Measurements from ENCODE around the gene NRDC. TPM values are rescaled to one million over a fixed set of nuclear protein-coding genes. Genes with fewer than 3 reads are reported as not detected.

The NRDC gene, protein sequence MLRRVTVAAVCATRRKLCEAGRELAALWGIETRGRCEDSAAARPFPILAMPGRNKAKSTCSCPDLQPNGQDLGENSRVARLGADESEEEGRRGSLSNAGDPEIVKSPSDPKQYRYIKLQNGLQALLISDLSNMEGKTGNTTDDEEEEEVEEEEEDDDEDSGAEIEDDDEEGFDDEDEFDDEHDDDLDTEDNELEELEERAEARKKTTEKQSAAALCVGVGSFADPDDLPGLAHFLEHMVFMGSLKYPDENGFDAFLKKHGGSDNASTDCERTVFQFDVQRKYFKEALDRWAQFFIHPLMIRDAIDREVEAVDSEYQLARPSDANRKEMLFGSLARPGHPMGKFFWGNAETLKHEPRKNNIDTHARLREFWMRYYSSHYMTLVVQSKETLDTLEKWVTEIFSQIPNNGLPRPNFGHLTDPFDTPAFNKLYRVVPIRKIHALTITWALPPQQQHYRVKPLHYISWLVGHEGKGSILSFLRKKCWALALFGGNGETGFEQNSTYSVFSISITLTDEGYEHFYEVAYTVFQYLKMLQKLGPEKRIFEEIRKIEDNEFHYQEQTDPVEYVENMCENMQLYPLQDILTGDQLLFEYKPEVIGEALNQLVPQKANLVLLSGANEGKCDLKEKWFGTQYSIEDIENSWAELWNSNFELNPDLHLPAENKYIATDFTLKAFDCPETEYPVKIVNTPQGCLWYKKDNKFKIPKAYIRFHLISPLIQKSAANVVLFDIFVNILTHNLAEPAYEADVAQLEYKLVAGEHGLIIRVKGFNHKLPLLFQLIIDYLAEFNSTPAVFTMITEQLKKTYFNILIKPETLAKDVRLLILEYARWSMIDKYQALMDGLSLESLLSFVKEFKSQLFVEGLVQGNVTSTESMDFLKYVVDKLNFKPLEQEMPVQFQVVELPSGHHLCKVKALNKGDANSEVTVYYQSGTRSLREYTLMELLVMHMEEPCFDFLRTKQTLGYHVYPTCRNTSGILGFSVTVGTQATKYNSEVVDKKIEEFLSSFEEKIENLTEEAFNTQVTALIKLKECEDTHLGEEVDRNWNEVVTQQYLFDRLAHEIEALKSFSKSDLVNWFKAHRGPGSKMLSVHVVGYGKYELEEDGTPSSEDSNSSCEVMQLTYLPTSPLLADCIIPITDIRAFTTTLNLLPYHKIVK
- total RNA-seq: 143 TPM
- polyA plus RNA-seq: 10 to 100 TPM; 62.4 to 77.3 (median 74.0) TPM

- H3K27ac Mint-ChIP-seq: no peak within 1 kb of the TSS
- DNase-seq: peak; percentile 100
- Histone ChIP-seq H3K4me1 (ENCODE audit: control insufficient read depth, insufficient read depth, low read length, poor library complexity, severe bottlenecking) (peaks cover 45% of the 10 kb centered on the region), H3K9me3 (ENCODE audit: control insufficient read depth in 2 of 2, low read length in 2 of 2) (no peaks in the 10 kb centered on the region), H3K36me3 (ENCODE audit: control insufficient read depth, insufficient read depth, low read length) (peaks cover 4% of the 10 kb centered on the region), H3K4me3 (ENCODE audit: low read depth, low read length) (peak within 1 kb of the TSS; percentile 98), H3K27me3 (ENCODE audit: control insufficient read depth, insufficient read depth, low read length) (peaks cover 13% of the 10 kb centered on the region), H3K27ac (ENCODE audit: insufficient read depth, low read length, poor library complexity, severe bottlenecking) (peak within 1 kb of the TSS; percentile 97)
- peaks cover 0 to 3% (median 0%) of the 10 kb centered on the region in 7 donors for H3K9me3 Mint-ChIP-seq
- H3K36me3 Mint-ChIP-seq: peaks cover 10% of the 10 kb centered on the region
- H3K4me1 Mint-ChIP-seq: peaks cover 0 to 20% (median 18%) of the 10 kb centered on the region in 4 donors
- peak; percentile 92 for ATAC-seq (ENCODE audit: low read depth in 2 of 2)
- peaks cover 27% of the 10 kb centered on the region for H3K27me3 Mint-ChIP-seq
- no peak within 1 kb of the TSS for H3K4me3 Mint-ChIP-seq
Measured at GRCh38 chr1:51878616-51879336, at the start of gene NRDC. NRDC (minus strand) TSS chr1:51878727; CDS start chr1:51878615, 112 bp downstream.

DNA sequence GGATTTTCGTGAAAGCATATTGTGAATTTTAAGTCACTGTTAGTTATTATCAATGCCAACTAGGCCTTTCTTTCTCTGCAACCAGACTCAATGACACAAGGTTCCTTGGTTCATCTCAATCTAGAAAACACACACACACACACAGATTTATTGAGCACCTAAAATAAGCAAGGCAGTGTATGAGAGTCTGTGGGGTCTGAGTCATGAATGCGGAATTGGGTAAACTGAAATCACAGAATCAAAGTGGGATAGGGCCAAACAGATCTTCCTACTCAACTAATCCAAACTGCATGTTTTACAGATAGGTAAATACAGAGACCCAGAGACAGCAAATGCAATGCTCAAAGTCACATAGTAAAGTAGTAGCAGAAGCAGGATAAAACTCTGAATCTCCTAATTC lies 48.5 kb upstream of the NRDC start:
- Histone ChIP-seq H3K27me3 (ENCODE audit: control insufficient read depth, insufficient read depth, low read length) (peaks cover 11% of the 10 kb centered on the region), H3K4me1 (ENCODE audit: control insufficient read depth, insufficient read depth, low read length, poor library complexity, severe bottlenecking) (no peaks in the 10 kb centered on the region), H3K27ac (ENCODE audit: insufficient read depth, low read length, poor library complexity, severe bottlenecking) (no peak overlapping the region), H3K4me3 (ENCODE audit: low read depth, low read length) (no peak overlapping the region), H3K36me3 (ENCODE audit: control insufficient read depth, insufficient read depth, low read length) (no peaks in the 10 kb centered on the region), H3K9me3 (ENCODE audit: control insufficient read depth in 2 of 2, low read length in 2 of 2) (no peaks in the 10 kb centered on the region)
- no peaks in the 10 kb centered on the region for H3K4me1 Mint-ChIP-seq
- H3K27ac Mint-ChIP-seq: no peak overlapping the region
- ATAC-seq (ENCODE audit: low read depth in 2 of 2): no peak
- peaks cover 0 to 3% (median 0%) of the 10 kb centered on the region in 7 donors for H3K9me3 Mint-ChIP-seq
- H3K4me3 Mint-ChIP-seq: no peak overlapping the region
- H3K27me3 Mint-ChIP-seq: peaks cover 12% of the 10 kb centered on the region
- no peaks in the 10 kb centered on the region for H3K36me3 Mint-ChIP-seq
- DNase-seq: no peak

GRCh38 chr1:51926171-51926812 lies 47.8 kb upstream of the NRDC start:
- H3K27me3 Mint-ChIP-seq: peaks cover 19% of the 10 kb centered on the region
- H3K4me3 ChIP-seq (ENCODE audit: low read depth, low read length): no peak overlapping the region
- H3K9me3 ChIP-seq (ENCODE audit: control insufficient read depth in 2 of 2, low read length in 2 of 2): no peaks in the 10 kb centered on the region
- no peak overlapping the region for H3K27ac Mint-ChIP-seq
- peaks cover 0 to 3% (median 0%) of the 10 kb centered on the region in 7 donors for H3K9me3 Mint-ChIP-seq
- no peaks in the 10 kb centered on the region for H3K36me3 ChIP-seq (ENCODE audit: control insufficient read depth, insufficient read depth, low read length)
- H3K4me1 ChIP-seq (ENCODE audit: control insufficient read depth, insufficient read depth, low read length, poor library complexity, severe bottlenecking): no peaks in the 10 kb centered on the region
- H3K27ac ChIP-seq (ENCODE audit: insufficient read depth, low read length, poor library complexity, severe bottlenecking): no peak overlapping the region
- H3K4me1 Mint-ChIP-seq: no peaks in the 10 kb centered on the region
- DNase-seq: peak in 1 of 3 donors; percentile 30
- H3K36me3 Mint-ChIP-seq: no peaks in the 10 kb centered on the region
- ATAC-seq (ENCODE audit: low read depth in 2 of 2): no peak
- H3K4me3 Mint-ChIP-seq: no peak overlapping the region
- peaks cover 11% of the 10 kb centered on the region for H3K27me3 ChIP-seq (ENCODE audit: control insufficient read depth, insufficient read depth, low read length)

DNA sequence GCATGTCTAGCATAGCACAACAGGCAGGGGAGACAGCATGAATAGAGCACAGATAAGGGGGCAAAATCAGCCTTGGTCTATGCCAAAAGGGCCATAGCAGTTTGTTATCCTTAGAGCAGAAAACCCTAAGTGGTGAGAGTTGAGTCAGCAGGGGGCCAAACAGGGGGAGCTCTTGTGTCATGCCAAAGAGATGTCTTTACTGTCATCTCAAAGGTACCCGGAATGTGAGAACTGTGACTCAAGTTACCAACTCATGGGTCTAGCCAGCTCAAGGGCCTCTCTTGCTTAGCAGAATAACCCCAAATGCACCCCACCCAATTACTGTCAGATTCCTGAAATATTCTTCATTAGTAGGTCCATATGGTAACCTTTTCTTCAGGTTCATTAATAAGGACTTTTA lies 45.9 kb upstream of the NRDC start:
- Mint-ChIP-seq H3K27ac (no peak overlapping the region), H3K9me3 (peaks cover 0 to 3% (median 0%) of the 10 kb centered on the region in 7 donors), H3K36me3 (no peaks in the 10 kb centered on the region), H3K27me3 (peaks cover 37% of the 10 kb centered on the region), H3K4me3 (no peak overlapping the region), H3K4me1 (no peaks in the 10 kb centered on the region)
- no peak overlapping the region for H3K27ac ChIP-seq (ENCODE audit: insufficient read depth, low read length, poor library complexity, severe bottlenecking)
- no peak for ATAC-seq (ENCODE audit: low read depth in 2 of 2)
- H3K4me1 ChIP-seq (ENCODE audit: control insufficient read depth, insufficient read depth, low read length, poor library complexity, severe bottlenecking): no peaks in the 10 kb centered on the region
- no peaks in the 10 kb centered on the region for H3K36me3 ChIP-seq (ENCODE audit: control insufficient read depth, insufficient read depth, low read length)
- H3K9me3 ChIP-seq (ENCODE audit: control insufficient read depth in 2 of 2, low read length in 2 of 2): no peaks in the 10 kb centered on the region
- H3K27me3 ChIP-seq (ENCODE audit: control insufficient read depth, insufficient read depth, low read length): peaks cover 15% of the 10 kb centered on the region
- no peak for DNase-seq
- no peak overlapping the region for H3K4me3 ChIP-seq (ENCODE audit: low read depth, low read length)

- H3K27me3 Mint-ChIP-seq: peaks cover 28% of the 10 kb centered on the region
- H3K9me3 Mint-ChIP-seq: peaks cover 0 to 2% (median 0%) of the 10 kb centered on the region in 7 donors
- H3K4me3 Mint-ChIP-seq: no peak overlapping the region
Measured at GRCh38 chr1:51922040-51922439, 43.5 kb upstream of the NRDC start.

GRCh38 chr1:51920130-51920529 lies 41.6 kb upstream of the NRDC start:
- Histone ChIP-seq H3K9me3 (ENCODE audit: control insufficient read depth in 2 of 2, low read length in 2 of 2) (no peaks in the 10 kb centered on the region), H3K27me3 (ENCODE audit: control insufficient read depth, insufficient read depth, low read length) (peaks cover 10% of the 10 kb centered on the region), H3K36me3 (ENCODE audit: control insufficient read depth, insufficient read depth, low read length) (no peaks in the 10 kb centered on the region), H3K4me1 (ENCODE audit: control insufficient read depth, insufficient read depth, low read length, poor library complexity, severe bottlenecking) (no peaks in the 10 kb centered on the region), H3K4me3 (ENCODE audit: low read depth, low read length) (no peak overlapping the region), H3K27ac (ENCODE audit: insufficient read depth, low read length, poor library complexity, severe bottlenecking) (no peak overlapping the region)
- no peaks in the 10 kb centered on the region for H3K36me3 Mint-ChIP-seq
- DNase-seq: no peak
- H3K27ac Mint-ChIP-seq: no peak overlapping the region
- no peaks in the 10 kb centered on the region for H3K4me1 Mint-ChIP-seq
- peaks cover 0 to 2% (median 0%) of the 10 kb centered on the region in 7 donors for H3K9me3 Mint-ChIP-seq
- H3K27me3 Mint-ChIP-seq: peaks cover 32% of the 10 kb centered on the region
- no peak for ATAC-seq (ENCODE audit: low read depth in 2 of 2)
- no peak overlapping the region for H3K4me3 Mint-ChIP-seq

More at GRCh38 chr1:51922040-51922439, 43.5 kb upstream of the NRDC start:
- H3K27me3 ChIP-seq (ENCODE audit: control insufficient read depth, insufficient read depth, low read length): peaks cover 9% of the 10 kb centered on the region
- no peak overlapping the region for H3K27ac ChIP-seq (ENCODE audit: insufficient read depth, low read length, poor library complexity, severe bottlenecking)
- ATAC-seq (ENCODE audit: low read depth in 2 of 2) (no peak), DNase-seq (no peak)
- H3K27ac Mint-ChIP-seq: no peak overlapping the region
- no peaks in the 10 kb centered on the region for H3K36me3 ChIP-seq (ENCODE audit: control insufficient read depth, insufficient read depth, low read length)
- H3K9me3 ChIP-seq (ENCODE audit: control insufficient read depth in 2 of 2, low read length in 2 of 2): no peaks in the 10 kb centered on the region
- no peak overlapping the region for H3K4me3 ChIP-seq (ENCODE audit: low read depth, low read length)
- H3K36me3 Mint-ChIP-seq: no peaks in the 10 kb centered on the region
- H3K4me1 ChIP-seq (ENCODE audit: control insufficient read depth, insufficient read depth, low read length, poor library complexity, severe bottlenecking): no peaks in the 10 kb centered on the region
- H3K4me1 Mint-ChIP-seq: no peaks in the 10 kb centered on the region

Measured in CD4-positive, CD25-positive, alpha-beta regulatory T cell (primary cell).